SIG-M5 (cell line): ENCODE results near the gene FOS.
"Not testable (repeated sequence)": the region's sequence is repeated elsewhere in the genome, so short reads cannot be mapped to it uniquely, and the experiment has no call there.

Source experiments
- DNase-seq: peaks from one replicate; lab custom pipeline; 2025; lab: John Stamatoyannopoulos, UW

The FOS gene

GRCh38 chr14:75277008-75277814, 1.4 kb upstream of the FOS start:
- DNase-seq: no peak

DNA sequence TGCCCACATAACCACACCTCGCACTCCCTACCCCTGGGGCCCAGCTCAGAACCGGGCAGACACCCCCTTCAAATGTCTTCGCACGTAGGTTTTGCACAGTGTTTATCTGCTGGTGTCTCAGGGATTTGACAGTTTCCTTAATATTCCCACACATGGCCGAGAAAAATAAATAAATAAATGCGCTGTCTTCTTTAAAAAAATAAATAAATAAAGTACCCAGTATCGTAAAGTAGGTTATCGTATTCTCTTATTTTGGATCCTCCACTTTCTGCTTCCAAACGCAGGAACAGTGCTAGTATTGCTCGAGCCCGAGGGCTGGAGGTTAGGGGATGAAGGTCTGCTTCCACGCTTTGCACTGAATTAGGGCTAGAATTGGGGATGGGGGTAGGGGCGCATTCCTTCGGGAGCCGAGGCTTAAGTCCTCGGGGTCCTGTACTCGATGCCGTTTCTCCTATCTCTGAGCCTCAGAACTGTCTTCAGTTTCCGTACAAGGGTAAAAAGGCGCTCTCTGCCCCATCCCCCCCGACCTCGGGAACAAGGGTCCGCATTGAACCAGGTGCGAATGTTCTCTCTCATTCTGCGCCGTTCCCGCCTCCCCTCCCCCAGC, 710 bp upstream of the FOS start:
- DNase-seq: no peak

DNA sequence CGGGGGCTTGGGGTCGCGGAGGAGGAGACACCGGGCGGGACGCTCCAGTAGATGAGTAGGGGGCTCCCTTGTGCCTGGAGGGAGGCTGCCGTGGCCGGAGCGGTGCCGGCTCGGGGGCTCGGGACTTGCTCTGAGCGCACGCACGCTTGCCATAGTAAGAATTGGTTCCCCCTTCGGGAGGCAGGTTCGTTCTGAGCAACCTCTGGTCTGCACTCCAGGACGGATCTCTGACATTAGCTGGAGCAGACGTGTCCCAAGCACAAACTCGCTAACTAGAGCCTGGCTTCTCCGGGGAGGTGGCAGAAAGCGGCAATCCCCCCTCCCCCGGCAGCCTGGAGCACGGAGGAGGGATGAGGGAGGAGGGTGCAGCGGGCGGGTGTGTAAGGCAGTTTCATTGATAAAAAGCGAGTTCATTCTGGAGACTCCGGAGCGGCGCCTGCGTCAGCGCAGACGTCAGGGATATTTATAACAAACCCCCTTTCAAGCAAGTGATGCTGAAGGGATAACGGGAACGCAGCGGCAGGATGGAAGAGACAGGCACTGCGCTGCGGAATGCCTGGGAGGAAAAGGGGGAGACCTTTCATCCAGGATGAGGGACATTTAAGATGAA, 630 bp downstream of the FOS start:
- DNase-seq: no peak

DNA sequence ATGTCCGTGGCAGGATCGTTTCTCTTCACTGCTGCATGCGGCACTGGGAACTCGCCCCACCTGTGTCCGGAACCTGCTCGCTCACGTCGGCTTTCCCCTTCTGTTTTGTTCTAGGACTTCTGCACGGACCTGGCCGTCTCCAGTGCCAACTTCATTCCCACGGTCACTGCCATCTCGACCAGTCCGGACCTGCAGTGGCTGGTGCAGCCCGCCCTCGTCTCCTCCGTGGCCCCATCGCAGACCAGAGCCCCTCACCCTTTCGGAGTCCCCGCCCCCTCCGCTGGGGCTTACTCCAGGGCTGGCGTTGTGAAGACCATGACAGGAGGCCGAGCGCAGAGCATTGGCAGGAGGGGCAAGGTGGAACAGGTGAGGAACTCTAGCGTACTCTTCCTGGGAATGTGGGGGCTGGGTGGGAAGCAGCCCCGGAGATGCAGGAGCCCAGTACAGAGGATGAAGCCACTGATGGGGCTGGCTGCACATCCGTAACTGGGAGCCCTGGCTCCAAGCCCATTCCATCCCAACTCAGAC, 1.2 kb downstream of the FOS start:
- DNase-seq: no peak

- DNase-seq: no peak
These were observed 1.7 kb downstream of the FOS start for GRCh38 chr14:75280291-75280830.

- DNase-seq: no peak
These were observed 2.4 kb downstream of the FOS start for GRCh38 chr14:75280831-75281653.

- no peak for DNase-seq
These were observed 3.0 kb downstream of the FOS start for GRCh38 chr14:75281654-75282019.

DNA sequence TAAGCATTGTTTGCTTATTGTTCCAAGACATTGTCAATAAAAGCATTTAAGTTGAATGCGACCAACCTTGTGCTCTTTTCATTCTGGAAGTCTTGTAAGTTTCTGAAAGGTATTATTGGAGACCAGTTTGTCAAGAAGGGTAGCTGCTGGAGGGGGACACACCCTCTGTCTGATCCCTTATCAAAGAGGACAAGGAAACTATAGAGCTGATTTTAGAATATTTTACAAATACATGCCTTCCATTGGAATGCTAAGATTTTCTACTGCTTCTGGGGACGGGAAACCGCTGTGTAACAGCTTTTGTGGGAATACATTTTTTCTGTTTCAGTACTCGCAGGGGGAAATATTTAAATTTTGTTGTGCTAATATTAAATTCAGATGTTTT, 3.5 kb downstream of the FOS start:
- no peak for DNase-seq

- DNase-seq: not testable (repeated sequence)
These were observed 4.0 kb downstream of the FOS start for GRCh38 chr14:75282555-75283161.

- peak; percentile 60 for DNase-seq
These were observed 4.7 kb downstream of the FOS start for GRCh38 chr14:75283162-75283832.

DNA sequence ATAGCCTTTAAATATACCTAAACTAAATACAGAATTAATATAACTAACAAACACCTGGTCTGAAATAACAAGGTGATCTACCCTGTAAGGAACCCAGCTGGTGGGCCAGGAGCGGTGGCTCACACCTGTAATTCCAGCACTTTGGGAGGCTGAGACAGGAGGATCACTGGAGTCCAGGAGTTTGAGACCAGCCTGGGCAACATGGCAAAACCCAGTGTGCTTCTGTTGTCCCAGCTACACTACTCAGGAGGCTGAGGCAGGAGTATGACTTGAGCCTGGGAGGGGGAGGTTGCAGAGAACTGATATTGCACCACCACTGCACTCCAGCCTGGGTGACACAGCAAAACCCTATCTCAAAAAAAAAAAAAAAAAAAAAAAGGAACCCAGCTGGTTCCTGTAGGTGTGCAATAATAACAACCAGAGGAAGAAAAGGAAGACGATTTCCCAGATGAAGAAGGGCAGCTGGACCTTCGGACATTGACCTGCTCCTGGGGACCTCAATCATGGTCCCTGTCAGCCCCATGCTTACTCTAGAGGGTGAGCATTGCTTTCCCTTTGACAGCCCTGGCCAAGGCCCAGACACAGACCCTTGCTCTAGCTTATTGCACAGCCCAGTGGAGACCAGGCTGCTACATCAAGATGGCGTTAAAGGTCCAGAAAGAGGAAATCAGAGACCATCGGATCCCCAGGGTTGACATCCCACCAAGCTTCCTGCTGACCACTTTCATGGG, 5.4 kb downstream of the FOS start:
- no peak for DNase-seq

GRCh38 chr14:75285331-75285730, 6.7 kb downstream of the FOS start:
- DNase-seq: no peak

DNA sequence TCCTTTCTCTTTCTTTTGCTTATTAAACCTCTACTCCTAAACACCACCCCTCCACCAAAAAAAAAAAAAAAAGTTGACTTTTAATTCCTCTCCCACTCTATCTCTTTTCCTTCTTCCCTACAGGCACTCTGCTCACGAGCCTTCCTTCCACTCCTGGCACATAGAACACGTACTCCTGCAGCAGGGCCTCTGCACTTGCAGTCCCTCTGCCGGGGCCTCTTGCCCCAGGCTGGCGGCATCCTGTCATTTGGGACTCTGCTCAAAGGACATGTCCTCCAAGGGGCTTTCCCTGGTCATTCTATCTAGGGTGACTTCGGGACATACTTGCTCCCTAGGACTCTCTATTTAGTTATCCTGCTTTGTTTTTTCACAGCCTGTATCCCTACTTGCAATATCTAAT, 7.7 kb downstream of the FOS start:
- DNase-seq: no peak

GRCh38 chr14:75289840-75290388, 11.3 kb downstream of the FOS start:
- DNase-seq: no peak

DNA sequence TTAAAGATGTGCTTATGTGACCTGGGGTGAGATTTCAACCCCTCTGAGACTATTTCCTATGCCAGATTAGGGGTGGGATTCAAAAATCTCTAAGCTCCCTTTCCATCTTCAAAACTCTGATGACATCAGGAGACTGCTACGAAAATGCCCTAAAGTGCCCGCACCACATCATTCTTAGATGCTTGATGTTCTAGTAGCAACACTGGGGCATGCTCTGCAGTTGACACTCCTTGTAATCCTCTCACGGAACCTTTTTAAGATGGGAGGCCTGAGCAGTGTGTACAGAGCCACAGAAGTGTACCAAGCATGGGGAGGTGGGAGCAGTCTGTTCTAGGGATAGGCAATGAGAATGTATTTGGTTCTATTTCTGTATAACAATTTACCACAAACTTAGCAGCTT, 12.2 kb downstream of the FOS start:
- no peak for DNase-seq

- DNase-seq: no peak
These were observed 12.7 kb downstream of the FOS start for GRCh38 chr14:75291331-75291730.

GRCh38 chr14:75292101-75292563, 13.5 kb downstream of the FOS start:
- no peak for DNase-seq

- DNase-seq: no peak
These were observed 14.3 kb downstream of the FOS start for GRCh38 chr14:75292886-75293285.

DNA sequence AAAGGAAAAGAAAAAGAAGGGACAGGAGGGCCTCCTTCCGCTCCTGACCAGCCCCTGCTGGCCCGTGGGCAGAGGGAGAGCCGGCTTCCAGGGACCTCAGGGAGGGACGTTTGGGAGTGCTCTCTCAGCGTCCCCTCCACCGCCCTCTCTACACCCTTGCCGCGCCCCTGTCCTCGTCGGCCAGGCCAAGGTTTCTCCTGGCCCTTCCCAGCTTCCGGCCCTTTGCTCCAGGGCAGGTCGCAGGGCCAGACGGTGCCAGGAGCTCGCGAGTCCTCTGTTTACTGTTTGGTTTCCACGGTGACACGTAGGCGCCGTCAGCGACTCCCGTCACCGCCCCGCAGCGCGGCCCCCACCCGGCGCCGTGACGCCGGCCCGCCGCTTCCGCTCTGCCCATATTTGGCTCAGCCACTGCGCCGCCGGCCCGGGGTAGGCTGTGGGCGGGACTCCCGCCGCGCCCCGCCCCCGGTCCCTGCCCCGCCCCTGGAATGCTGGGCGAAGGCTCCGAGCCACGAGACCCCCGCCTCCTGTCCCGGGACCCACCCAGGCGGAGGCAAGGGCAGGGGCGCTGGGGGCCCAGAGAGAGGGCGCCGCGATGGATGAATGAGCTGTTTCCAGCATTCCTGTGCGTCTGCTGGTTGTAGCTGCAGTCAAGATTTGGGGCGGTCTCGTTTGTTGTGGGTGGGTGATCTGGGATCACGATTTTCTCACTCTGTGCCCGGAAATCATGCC, 15.5 kb downstream of the FOS start:
- DNase-seq: peak; percentile 60
